NCI-H460 (cell line): ENCODE measurements around the gene ABHD12. TPM values are rescaled to one million over a fixed set of nuclear protein-coding genes. Genes with fewer than 3 reads are reported as not detected.
"Not testable (repeated sequence)": the region's sequence is repeated elsewhere in the genome, so short reads cannot be mapped to it uniquely, and the experiment has no call there.

Experiments used
- DNase-seq: peaks from one replicate; pipeline ENCODE4 v3.0.0-alpha.2; 2016; ENCODE audit warnings: low read depth; ENCODE audit errors: extremely low read depth
- polyA plus RNA-seq: library from polyadenylated mRNA; depleted of rRNA; stranded (reverse); fragments of >200 nt; gene quantifications from 2 replicates; pipeline ENCODE4 v1.2.3, GENCODE V29; 2014; cell fraction: nucleus; rRNA removed
- total RNA-seq: library from RNA; depleted of rRNA; stranded (reverse); fragments of >200 nt; shearing (Covaris generic); gene quantifications from 2 replicates; pipeline ENCODE4 v1.2.3, GENCODE V29; 2014; rRNA removed

The ABHD12 gene
- total RNA-seq, result 25.9 and 33.6 TPM in 2 replicates
- 41.2 and 43.8 TPM in 2 replicates for polyA plus RNA-seq

DNA sequence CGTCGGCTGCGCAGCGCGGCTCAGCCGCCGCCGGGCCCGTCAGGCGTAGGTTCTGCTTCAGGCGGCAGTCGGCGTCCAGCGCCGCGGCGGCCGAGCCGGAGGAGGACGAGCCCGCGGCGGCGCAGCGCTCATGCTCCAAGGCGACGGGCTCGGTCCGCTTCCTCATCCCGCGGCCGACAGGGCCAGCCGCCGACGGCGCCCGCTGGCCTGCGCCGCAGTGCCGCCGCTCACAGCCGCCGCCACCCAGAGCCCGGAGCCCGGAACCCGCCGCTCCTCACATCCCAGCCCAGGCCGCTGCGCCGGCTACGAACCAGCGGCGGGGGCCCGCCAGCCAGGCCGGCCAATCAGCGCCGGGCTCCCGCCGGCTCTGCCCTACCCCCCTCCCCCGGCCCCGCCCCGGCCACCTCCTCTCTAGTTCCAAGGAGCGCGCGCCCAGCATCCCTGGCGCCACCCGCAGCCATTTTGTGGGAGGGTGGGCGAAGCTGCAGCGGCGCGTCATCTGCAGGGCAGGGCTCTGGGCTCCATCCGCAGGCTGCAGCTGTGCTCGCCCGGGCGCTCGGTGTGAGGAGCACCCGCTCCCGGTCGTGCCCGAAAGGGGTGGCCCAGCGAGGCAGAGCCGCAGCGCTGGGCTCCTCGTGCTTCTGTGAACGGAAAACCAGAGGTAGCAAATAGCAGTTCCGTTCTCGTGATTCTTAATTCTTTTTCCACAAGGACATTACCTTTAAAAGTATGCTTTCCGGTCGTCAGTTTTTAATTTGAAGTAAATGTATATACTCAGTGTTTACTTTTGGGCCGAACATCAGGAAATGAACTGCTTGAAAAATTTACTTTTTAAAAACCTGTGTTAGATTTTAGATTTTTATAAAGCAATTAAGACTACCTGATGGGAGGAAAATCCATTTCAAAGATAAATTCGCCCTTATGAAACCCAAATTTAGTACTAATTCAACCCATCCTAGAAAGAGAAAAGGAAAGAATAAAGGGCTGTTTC lies at the start of gene ABHD12:
TSS of gene ABHD12 (minus strand) at position 298 of the 991 bp plus-strand sequence. CDS start at position 166, 132 bp downstream.
- DNase-seq, result peak; percentile 95

DNA sequence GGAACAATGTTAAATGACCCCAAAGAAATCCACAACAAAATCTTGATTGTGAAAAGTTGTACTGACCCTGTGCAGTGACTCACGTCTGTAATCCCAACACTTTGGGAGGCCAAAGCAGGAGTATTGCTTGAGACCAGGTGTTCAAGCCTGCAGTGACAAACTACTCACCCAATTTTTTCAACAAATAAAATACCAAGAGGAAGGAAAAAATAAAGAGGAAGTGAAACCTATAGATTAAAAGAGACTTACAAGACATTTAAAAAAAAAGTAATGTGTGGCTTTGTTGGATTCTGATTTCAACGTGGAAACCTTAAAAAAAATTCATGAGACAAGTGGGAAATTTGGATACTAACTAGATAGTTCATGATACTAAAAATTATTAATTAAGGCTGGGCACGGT lies 48.7 kb upstream of the ABHD12 start:
- DNase-seq, result no peak

GRCh38 chr20:25437153-25437581 lies 46.5 kb upstream of the ABHD12 start:
- DNase-seq, result no peak

DNA sequence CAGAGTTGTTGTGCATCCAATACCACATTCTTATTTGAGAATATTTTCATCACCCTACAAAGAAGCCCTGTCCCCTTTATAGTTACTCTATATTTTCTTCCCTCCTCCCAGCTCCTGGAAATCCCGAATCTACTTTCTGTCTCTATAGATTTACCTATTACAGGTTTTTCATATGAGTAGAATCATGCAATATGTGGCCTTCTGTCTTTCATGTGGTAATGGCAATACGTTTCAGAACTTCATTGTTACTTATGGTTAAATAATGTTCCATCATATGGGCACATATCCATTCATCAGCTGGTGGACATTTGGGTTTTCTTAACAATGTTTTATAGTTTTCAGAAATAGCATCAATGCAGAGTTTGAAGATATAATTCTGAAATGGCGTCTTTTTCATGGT lies 33.9 kb upstream of the ABHD12 start:
- DNase-seq, result no peak

DNA sequence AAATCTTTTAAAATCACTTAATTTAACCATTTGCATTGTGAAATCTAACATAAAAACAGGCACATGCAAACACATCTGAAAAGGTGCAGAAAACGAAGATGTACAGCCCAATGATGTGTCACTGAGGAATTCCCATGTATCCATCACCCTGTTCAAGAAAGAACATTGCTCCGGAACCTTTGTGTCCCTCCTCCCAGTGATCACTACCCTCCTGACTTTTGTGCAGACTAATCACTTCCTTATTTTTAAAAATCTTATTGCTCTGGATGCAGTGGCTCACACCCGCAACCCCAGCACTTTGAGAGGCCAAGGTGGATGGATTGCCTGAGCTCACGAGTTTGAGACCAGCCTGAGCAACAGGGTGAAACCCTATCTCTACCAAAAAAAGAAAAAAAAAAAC lies 31.4 kb upstream of the ABHD12 start:
- DNase-seq, result no peak

GRCh38 chr20:25421102-25421501 lies 30.5 kb upstream of the ABHD12 start:
- no peak for DNase-seq

GRCh38 chr20:25418776-25419175 lies 28.1 kb upstream of the ABHD12 start:
- DNase-seq, result no peak

- DNase-seq, result no peak
These were observed 18.3 kb upstream of the ABHD12 start for GRCh38 chr20:25408890-25409289.

DNA sequence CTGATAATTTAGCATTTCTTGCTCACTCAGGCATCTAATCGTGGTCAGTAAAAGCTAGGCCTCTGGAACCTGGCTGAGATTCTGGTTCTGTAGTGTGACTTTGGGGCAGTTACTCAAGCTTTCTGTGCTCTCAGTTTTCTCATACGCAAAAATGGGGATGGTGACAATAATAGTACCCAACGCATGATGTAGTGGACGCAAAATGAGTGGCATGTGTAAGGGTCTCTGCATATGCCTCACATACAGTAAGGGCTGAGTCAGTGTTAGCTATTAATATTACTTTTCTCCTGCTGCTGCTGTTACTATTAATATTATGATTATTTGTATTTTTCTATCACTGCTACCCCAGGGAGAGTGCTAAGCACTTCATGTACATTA lies 17.5 kb upstream of the ABHD12 start:
- no peak for DNase-seq

- DNase-seq, result peak; percentile 83
These were observed 16.9 kb upstream of the ABHD12 start, which contains the start of gene GINS1 for GRCh38 chr20:25407311-25408169. Gene GINS1 (plus strand): TSS chr20:25407673. CDS start chr20:25407821, 148 bp downstream.

- DNase-seq, result no peak
These were observed 11.9 kb upstream of the ABHD12 start for GRCh38 chr20:25402583-25402982.

DNA sequence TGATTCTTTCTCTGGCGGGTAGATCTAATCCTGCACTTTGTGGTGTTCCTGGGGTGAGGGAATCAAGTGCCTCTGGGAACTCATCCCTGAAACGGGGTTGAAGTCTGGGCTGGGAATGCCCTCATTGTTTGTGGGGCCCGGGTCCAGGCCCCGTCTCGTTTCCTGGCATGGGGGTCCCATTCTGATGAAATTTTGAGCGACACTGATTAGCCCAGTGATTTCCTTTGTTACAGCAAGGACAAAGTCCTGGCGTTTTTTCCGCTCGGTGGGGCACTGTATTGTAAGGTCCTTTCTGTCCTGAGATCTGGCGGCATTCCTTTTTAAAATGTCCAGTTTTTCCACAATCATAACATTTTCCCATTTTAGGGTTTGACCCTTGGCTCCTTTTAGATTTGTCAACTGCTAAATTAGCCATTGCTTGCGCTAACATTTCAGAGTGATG lies 9.7 kb upstream of the ABHD12 start:
- DNase-seq, result not testable (repeated sequence)

- DNase-seq, result peak; percentile 77
These were observed 8.4 kb upstream of the ABHD12 start for GRCh38 chr20:25399037-25399430.

GRCh38 chr20:25398376-25399036 lies 7.9 kb upstream of the ABHD12 start:
- DNase-seq, result no peak

- DNase-seq, result no peak
These were observed 7.2 kb upstream of the ABHD12 start for GRCh38 chr20:25397821-25398220.

GRCh38 chr20:25397096-25397495 lies 6.5 kb upstream of the ABHD12 start:
- no peak for DNase-seq

DNA sequence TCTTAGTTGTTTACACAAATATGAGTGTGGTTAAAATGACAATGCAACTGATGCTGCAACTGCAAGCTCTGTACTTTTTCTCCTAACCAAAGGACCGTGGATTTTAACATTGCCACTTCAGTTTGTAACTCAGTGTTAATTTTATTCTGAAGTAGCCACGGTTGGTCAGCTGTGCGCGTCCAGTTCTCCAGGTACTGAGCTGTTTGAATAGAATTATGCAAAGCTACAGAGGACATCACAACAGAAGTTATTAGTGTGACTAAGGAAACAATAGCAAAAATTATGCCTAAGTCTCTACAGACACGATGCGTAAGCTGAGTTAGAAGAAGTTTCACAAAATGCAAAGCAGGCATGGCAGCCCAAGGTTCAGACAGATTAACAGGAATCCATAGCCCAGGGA lies 4.4 kb upstream of the ABHD12 start:
- no peak for DNase-seq

DNA sequence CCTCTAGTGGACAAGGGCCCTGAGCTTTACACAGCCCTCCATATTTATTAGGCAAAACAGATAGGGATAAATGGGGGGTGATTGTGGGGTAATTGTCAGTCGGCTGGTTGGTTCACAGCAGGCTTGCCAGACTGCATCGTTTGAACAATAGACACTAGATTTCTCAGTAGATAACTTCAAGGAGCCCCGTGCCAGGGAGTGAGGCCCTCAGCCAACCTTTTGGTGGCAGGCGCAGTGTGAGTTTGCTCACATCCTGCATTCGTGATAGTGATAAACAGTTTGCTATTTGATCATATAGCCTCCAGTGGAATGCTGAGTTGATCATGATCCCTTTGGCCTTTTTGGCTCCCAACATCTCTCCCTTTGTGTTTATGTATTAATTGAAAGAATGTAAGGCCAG lies 3.6 kb upstream of the ABHD12 start:
- no peak for DNase-seq

DNA sequence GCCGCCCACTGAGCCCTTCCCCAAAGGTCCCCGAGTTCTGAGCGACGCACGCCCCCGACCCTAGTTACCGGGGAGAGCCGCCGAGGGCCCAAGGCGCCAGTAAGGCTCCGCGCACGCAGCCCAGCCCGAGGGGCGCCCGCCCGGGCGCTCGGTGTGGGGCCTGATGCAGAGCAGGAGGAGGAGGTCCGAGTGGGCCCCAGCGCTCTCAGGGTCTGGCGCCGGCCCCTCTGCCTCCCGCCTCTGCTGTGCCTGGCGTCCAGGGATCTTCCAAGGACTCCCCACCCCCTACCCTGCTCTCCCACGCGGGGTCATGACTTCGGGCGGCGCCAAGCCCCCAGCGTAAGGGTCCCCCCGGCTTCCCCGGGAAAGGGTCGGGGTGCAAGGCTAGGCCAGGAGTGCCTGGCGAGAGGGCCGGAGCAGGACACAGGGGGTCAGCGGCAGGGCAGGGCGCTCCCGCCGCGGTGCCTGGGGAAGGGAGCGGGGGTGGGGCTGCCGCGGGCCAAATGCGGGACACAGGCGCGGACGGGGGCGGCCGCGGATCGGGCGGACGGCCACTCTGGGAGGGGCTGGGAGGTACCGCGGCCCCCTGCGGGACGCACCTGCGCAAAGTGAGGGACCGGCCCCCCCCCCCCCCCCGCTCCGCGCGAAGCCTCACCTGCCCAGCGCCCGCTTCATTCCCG lies 637 bp downstream of the ABHD12 start:
- DNase-seq, result no peak

DNA sequence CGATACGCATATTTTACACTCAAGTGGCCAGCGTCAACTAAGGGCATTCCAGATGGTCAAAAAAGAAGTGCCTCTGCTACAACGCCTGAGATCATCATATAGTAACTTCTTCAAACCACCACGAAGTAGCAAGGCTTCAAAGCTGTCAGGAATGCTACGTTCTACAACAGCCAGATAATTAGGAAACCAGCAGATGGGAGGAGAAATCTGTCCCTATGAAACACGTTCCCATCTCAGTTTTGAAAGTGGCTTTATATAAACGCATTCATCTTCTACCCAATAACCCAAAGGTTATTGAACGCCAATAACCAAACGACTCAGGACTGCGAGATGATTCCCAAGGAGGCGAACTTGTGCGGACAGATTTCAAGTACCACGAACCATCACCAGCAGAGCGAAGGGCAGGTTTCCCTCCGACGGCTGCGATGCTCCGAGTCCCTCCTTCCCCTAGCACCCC lies 1.2 kb downstream of the ABHD12 start:
- DNase-seq, result no peak
